Activated CD8-positive, alpha-beta T cell treated with anti-CD3 and anti-CD28 coated beads for 36 hours (primary cell): Measurements from ENCODE around the gene F2RL3. TPM values are rescaled to one million over a fixed set of nuclear protein-coding genes. Genes with fewer than 3 reads are reported as not detected.

Experiments
- ATAC-seq: fragments of 200-7000 bp; cut with Tn5 transposase; one replicate; pipeline ENCODE4 v1.10.0; 2021; ENCODE audit warnings: mild to moderate bottlenecking, moderate library complexity
- CTCF ChIA-PET: fragments of 350-600 bp; sonication (Branson Sonifier 250); formaldehyde crosslinking; loops from one replicate; lab custom pipeline; 2021; ENCODE audit warnings: antibody characterized with exemption; lab: Charles Lee
- POLR2A ChIA-PET: fragments of 350-600 bp; sonication (Branson Sonifier 250); formaldehyde crosslinking; loops from one replicate; lab custom pipeline; 2021; ENCODE audit warnings: antibody characterized with exemption; lab: Charles Lee
- DNase-seq: peaks from one replicate; pipeline ENCODE4 v3.0.0-alpha.2; 2020
- H3K27ac Mint-ChIP-seq: one replicate; pipeline ENCODE4 v1.8.0; 2021; ENCODE audit warnings: mild to moderate bottlenecking, mixed read lengths
- H3K27me3 Mint-ChIP-seq: one replicate; pipeline ENCODE4 v1.8.0; 2021; ENCODE audit warnings: mixed read lengths
- H3K36me3 Mint-ChIP-seq: one replicate; pipeline ENCODE4 v1.8.0; 2021; ENCODE audit warnings: low read depth, mixed read lengths
- H3K4me1 Mint-ChIP-seq: one replicate; pipeline ENCODE4 v1.8.0; 2021; ENCODE audit warnings: low read depth, mixed read lengths
- H3K4me3 Mint-ChIP-seq: one replicate; pipeline ENCODE4 v1.8.0; 2021; ENCODE audit warnings: mild to moderate bottlenecking, moderate library complexity, mixed read lengths
- H3K9me3 Mint-ChIP-seq: one replicate; pipeline ENCODE4 v1.8.0; 2021; ENCODE audit warnings: mixed read lengths
- intact Hi-C: fragments of 100-400 bp; cut with micrococcal nuclease; formaldehyde crosslinking; loops from one replicate; pipeline ENCODE4 v1.10.0; 2022
- total RNA-seq, 2 experiments: library from RNA; stranded (reverse); gene quantifications; one replicate each; pipeline ENCODE4 v1.2.3, GENCODE V29; 2021
- TF ChIP-seq, protein P1 (sequence below): fragments of 200-600 bp; IDR thresholded peaks from one replicate; pipeline ENCODE4 v1.8.0; 2022; ENCODE audit warnings: antibody characterized with exemption, mild to moderate bottlenecking

F2RL3 gene
- total RNA-seq, 2 experiments from 2014 or later = not detected

DNA sequence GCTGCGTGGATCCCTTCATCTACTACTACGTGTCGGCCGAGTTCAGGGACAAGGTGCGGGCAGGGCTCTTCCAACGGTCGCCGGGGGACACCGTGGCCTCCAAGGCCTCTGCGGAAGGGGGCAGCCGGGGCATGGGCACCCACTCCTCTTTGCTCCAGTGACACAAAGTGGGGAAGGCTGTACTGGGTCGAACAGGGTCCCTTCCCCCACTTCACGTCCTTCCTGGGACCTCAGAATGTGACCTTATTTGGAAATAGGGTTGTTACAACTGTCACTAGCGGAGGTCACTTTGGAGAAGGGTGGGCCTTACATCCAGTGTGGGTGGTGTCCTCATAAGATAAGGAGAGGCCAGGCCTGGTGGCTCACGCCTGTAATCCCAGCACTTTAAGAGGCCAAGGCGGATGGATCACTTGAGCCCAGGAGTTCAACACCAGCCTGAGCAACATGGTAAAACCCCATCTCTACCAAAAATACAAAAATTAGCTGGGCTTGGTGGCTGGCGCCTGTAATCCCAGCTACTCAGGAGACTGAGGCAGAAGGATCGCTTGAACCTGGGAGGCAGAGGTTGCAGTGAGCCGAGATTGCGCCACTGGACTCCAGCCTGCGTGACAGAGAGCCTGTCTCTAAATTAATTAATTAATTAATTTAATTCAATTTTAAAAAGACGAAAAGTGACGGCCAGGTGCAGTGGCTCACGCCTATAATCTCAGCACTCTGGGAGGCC is 1.8 kb downstream of the F2RL3 start:
- TF ChIP-seq, protein P1, sequence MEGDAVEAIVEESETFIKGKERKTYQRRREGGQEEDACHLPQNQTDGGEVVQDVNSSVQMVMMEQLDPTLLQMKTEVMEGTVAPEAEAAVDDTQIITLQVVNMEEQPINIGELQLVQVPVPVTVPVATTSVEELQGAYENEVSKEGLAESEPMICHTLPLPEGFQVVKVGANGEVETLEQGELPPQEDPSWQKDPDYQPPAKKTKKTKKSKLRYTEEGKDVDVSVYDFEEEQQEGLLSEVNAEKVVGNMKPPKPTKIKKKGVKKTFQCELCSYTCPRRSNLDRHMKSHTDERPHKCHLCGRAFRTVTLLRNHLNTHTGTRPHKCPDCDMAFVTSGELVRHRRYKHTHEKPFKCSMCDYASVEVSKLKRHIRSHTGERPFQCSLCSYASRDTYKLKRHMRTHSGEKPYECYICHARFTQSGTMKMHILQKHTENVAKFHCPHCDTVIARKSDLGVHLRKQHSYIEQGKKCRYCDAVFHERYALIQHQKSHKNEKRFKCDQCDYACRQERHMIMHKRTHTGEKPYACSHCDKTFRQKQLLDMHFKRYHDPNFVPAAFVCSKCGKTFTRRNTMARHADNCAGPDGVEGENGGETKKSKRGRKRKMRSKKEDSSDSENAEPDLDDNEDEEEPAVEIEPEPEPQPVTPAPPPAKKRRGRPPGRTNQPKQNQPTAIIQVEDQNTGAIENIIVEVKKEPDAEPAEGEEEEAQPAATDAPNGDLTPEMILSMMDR = no peak
- DNase-seq (no peak), ATAC-seq (no peak)
- intact Hi-C loops = loop anchor here (10.0 kb wide), 1 partner anchor 116 kb away; no protein-coding TSS in a partner anchor
- no peak overlapping the region for H3K27ac Mint-ChIP-seq
- CTCF ChIA-PET = no interaction called here
- no peaks in the 10 kb centered on the region for H3K36me3 Mint-ChIP-seq
- H3K4me1 Mint-ChIP-seq = peaks cover 9% of the 10 kb centered on the region
- POLR2A ChIA-PET = no interaction called here
- H3K4me3 Mint-ChIP-seq = no peak overlapping the region
- no peaks in the 10 kb centered on the region for H3K9me3 Mint-ChIP-seq
- peaks cover 48% of the 10 kb centered on the region for H3K27me3 Mint-ChIP-seq

DNA sequence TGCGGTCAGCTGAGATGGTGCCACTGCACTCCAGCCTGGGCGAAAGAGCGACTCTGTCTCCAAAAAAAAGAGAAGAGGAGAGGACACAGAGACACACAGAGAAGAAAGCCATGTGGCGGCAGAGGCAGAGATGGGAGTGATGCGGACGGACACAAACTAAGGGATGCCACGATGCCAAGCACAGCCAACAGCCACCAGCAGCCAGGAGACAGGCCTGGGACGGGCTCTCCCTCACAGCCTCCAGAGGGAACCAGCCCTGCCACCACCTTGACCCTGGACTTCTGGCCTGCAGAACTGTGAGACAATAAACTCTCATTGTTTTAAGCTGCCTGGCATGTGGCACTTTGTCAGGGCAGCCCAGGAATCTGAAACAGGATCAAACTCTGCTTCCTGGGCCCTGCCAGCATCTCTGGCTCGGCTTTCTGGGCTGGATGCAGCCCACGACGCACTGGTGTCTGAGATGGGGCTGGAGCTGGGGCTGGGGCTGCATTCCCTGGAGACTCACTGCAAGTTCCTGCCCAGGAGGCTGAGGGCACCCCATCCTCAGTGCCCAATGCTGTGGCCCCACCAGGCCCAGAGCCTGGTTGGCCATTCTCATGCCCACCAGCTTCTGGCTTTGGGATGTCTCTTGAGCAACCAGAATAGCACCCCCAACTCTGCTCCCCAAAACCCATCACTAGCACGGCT is 3.0 kb downstream of the F2RL3 start:
- Mint-ChIP-seq H3K36me3 (no peaks in the 10 kb centered on the region), H3K27me3 (peaks cover 53% of the 10 kb centered on the region), H3K27ac (no peak overlapping the region), H3K9me3 (no peaks in the 10 kb centered on the region), H3K4me3 (no peak overlapping the region), H3K4me1 (peaks cover 11% of the 10 kb centered on the region)
- no peak for ATAC-seq
- ChIA-PET CTCF (no interaction called here), POLR2A (no interaction called here)
- TF ChIP-seq, protein P1 = no peak
- intact Hi-C loops = loop anchor here (10.0 kb wide), 1 partner anchor 117 kb away; no protein-coding TSS in a partner anchor
- no peak for DNase-seq

DNA sequence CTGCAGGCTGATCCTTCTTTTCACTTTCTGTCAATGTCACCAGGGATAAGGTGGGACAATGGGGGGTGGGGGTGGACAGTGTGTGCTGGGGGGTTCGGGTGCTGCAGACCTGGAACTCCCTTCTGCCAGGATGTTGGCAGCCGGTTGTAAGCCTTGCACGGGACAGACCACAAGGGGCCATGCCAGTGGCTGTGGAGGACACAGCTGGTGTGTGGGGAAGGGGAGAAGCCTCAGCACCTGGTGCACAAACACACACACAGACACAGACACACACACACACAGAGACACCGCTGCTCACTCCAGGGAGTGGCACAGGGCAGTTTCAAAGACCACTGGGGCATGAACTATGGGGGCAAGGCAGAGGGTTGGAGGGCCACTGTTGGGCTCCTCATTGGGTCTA is 3.6 kb downstream of the F2RL3 start:
- POLR2A ChIA-PET = no interaction called here

DNA sequence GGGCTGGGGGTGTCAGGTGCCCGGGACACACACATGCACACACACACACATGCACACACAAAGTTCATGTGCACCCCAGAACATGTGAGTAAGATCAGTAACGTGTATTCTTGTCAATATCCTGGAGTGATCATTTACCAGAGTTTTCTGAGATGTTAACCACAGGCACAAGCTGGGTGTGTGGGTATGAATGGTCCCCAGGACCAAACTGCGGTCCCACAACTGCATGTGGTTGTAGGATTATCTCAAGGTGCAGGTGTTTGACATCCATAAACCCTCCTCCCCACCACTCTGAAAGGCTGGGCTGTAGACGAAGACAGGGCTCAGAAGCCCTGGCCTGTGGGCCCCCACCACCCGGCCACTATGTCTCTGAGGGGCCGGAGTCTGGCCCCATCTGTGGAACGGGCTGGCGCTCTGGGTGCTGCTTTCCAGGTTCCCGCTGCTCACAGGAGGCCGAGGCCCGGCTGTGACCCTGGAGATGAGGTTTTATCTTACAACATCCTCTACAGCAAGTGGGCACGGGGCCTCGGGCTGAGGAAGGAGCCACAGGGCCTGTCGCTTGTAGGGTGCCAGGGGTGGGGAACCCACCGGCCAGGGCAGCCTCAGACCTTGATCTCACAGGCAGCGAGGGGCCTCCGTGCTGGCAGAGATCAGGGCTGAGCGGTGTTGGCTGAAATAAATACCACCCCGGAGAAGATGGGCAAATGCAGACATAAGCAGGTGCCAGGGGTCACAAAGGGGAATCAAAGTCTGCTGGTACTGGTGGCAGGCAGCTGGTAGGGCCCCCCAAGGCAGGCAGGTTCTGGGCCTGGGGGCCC is 4.3 kb downstream of the F2RL3 start:
- POLR2A ChIA-PET = no interaction called here
- peaks cover 53% of the 10 kb centered on the region for H3K27me3 Mint-ChIP-seq
- peaks cover 11% of the 10 kb centered on the region for H3K4me1 Mint-ChIP-seq
- H3K27ac Mint-ChIP-seq = no peak overlapping the region
- H3K4me3 Mint-ChIP-seq = no peak overlapping the region
- CTCF ChIA-PET = no interaction called here
- H3K9me3 Mint-ChIP-seq = no peaks in the 10 kb centered on the region
- ATAC-seq = no peak
- no peak for DNase-seq
- intact Hi-C loops = loop anchor here (10.0 kb wide), 1 partner anchor 118 kb away; no protein-coding TSS in a partner anchor
- TF ChIP-seq, protein P1 = no peak
- no peaks in the 10 kb centered on the region for H3K36me3 Mint-ChIP-seq

More for the DNA sequence above, 3.6 kb downstream of the F2RL3 start:
- intact Hi-C loops = loop anchor here (10.0 kb wide), 1 partner anchor 118 kb away; no protein-coding TSS in a partner anchor
- Mint-ChIP-seq H3K9me3 (no peaks in the 10 kb centered on the region), H3K4me1 (peaks cover 11% of the 10 kb centered on the region), H3K36me3 (no peaks in the 10 kb centered on the region), H3K4me3 (no peak overlapping the region), H3K27me3 (peaks cover 53% of the 10 kb centered on the region), H3K27ac (no peak overlapping the region)
- ATAC-seq = no peak
- TF ChIP-seq, protein P1 = no peak
- CTCF ChIA-PET = no interaction called here
- DNase-seq = no peak
